Uterus (tissue), 4 donors: Measurements from ENCODE around the gene LRRC28. TPM values are rescaled to one million over a fixed set of nuclear protein-coding genes. Genes with fewer than 3 reads are reported as not detected.

Source experiments
- DNase-seq, 2 donors: peaks; one replicate each; pipeline ENCODE4 v3.0.0-alpha.2; 2019 to 2020
- H3K27ac ChIP-seq, 2 donors: fragments of 200-600 bp; sonication (generic); 1 replicate in 1 of 2; 2 replicates in 1 of 2; pipeline ENCODE4 v1.5.1; 2016 to 2018
- H3K27me3 ChIP-seq, 2 donors: fragments of 200-600 bp; sonication (generic); one replicate each; pipeline ENCODE4 v1.5.1; 2018 to 2019; ENCODE audit warnings: control low read depth in 1 of 2
- H3K36me3 ChIP-seq, 2 donors: fragments of 200-600 bp; sonication (generic); one replicate each; pipeline ENCODE4 v1.5.1; 2019; ENCODE audit warnings: control low read depth in 1 of 2
- H3K4me1 ChIP-seq, 2 donors: fragments of 200-600 bp; sonication (generic); one replicate each; pipeline ENCODE4 v1.5.1; 2018 to 2019; ENCODE audit warnings: control low read depth in 1 of 2
- H3K4me3 ChIP-seq, 2 donors: fragments of 200-600 bp; sonication (generic); 1 replicate in 1 of 2; 2 replicates in 1 of 2; pipeline ENCODE4 v1.5.1; 2018 to 2019; ENCODE audit warnings: mild to moderate bottlenecking in 1 of 2
- H3K9me3 ChIP-seq, 2 donors: fragments of 200-600 bp; sonication (generic); one replicate each; pipeline ENCODE4 v1.5.1; 2019; ENCODE audit warnings: control low read depth in 1 of 2
- CTCF ChIP-seq, 4 experiments: fragments of 200-600 bp in 2 of 4; fragments of 450-650 bp in 2 of 4; sonication (generic) in 2 of 4; IDR thresholded peaks; one replicate each; pipeline ENCODE4 v1.5.1; 2016 to 2019; ENCODE audit warnings: antibody characterized with exemption in 4 of 4, mild to moderate bottlenecking in 2 of 4, moderate library complexity in 1 of 4
- POLR2A ChIP-seq, 2 donors: fragments of 450-650 bp; IDR thresholded peaks; one replicate each; pipeline ENCODE4 v1.6.1; 2016; ENCODE audit warnings: antibody characterized with exemption in 2 of 2, mild to moderate bottlenecking in 1 of 2, moderate library complexity in 1 of 2
- intact Hi-C: fragments of 100-400 bp; cut with DNase I; formaldehyde crosslinking; loops from one replicate; pipeline ENCODE4 v1.15.1; 2023; ENCODE audit warnings: low total_unique reads
- total RNA-seq, 4 donors: library from RNA; depleted of rRNA in 3 of 4; stranded (reverse); fragments of >200 nt in 3 of 4; gene quantifications; one replicate each; pipeline versions ENCODE4 v1.1.0 to v1.2.4, GENCODE V29; 2014 to 2023
- donor health status: DM: yes; HTN: yes; CAD: no.

The LRRC28 gene
- total RNA-seq, 4 donors from 2014 or later, result 28.8 to 50.3 (median 35.5) TPM

- Histone ChIP-seq H3K27ac (no peak overlapping the region), H3K4me3 (no peak overlapping the region), H3K4me1 (no peaks in the 10 kb centered on the region), H3K27me3 (no peaks in the 10 kb centered on the region), H3K9me3 (no peaks in the 10 kb centered on the region), H3K36me3 (no peaks in the 10 kb centered on the region)
- intact Hi-C loops, result no loop called here
- TF ChIP-seq CTCF (IDR thresholded peaks at IDR 0.05) (no peak), POLR2A (IDR thresholded peaks at IDR 0.05) (no peak)
- no peak for DNase-seq
Measured at GRCh38 chr15:99273801-99274200, 22.5 kb downstream of the LRRC28 start.

- no peaks in the 10 kb centered on the region for H3K36me3 ChIP-seq
- no peaks in the 10 kb centered on the region for H3K9me3 ChIP-seq
- TF ChIP-seq CTCF (IDR thresholded peaks at IDR 0.05), result no peak
- no peak for TF ChIP-seq POLR2A (IDR thresholded peaks at IDR 0.05)
- no peak overlapping the region for H3K27ac ChIP-seq
- no peaks in the 10 kb centered on the region for H3K4me1 ChIP-seq
- no peak for DNase-seq
- intact Hi-C loops, result no loop called here
- H3K4me3 ChIP-seq, result no peak overlapping the region
- H3K27me3 ChIP-seq, result no peaks in the 10 kb centered on the region
Measured at GRCh38 chr15:99275061-99275460, 23.8 kb downstream of the LRRC28 start.

DNA sequence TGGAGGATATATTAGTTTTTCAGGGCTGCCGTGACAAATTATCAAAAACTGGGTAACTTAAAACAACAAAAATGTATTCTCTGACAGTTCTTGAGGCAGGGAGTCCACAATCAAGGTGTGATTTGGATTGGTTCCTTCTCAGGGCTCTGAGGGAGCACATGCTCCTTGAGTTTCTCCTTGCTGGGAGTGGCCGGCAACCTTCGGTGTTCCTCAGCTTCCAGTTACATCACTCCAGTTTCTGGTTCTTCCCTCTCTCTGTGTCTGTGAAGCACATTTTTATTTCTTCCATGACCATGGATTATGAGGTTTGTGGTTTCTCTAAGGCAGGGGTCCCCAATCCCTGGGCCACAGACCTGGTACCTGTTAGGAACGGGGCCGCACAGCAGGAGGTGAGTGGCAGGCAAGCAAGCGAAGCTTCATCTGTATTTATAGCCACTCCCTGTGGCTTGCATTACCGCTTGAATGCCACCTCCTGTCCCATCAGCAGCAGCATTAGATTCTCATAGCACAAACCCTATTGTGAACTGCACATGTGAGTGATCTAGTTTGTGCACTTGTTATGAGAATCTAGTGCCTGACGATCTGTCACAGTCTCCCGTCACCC lies 24.3 kb downstream of the LRRC28 start:
- H3K9me3 ChIP-seq, result no peaks in the 10 kb centered on the region
- H3K4me1 ChIP-seq, result no peaks in the 10 kb centered on the region
- H3K27ac ChIP-seq, result no peak overlapping the region
- no peak for DNase-seq
- TF ChIP-seq CTCF (IDR thresholded peaks at IDR 0.05), result no peak
- TF ChIP-seq POLR2A (IDR thresholded peaks at IDR 0.05), result no peak
- H3K27me3 ChIP-seq, result no peaks in the 10 kb centered on the region
- intact Hi-C loops, result no loop called here
- no peak overlapping the region for H3K4me3 ChIP-seq
- no peaks in the 10 kb centered on the region for H3K36me3 ChIP-seq

- Histone ChIP-seq H3K9me3 (no peaks in the 10 kb centered on the region), H3K27ac (no peak overlapping the region), H3K36me3 (no peaks in the 10 kb centered on the region), H3K4me1 (no peaks in the 10 kb centered on the region), H3K4me3 (no peak overlapping the region), H3K27me3 (no peaks in the 10 kb centered on the region)
- intact Hi-C loops, result no loop called here
- TF ChIP-seq POLR2A (IDR thresholded peaks at IDR 0.05) (no peak), CTCF (IDR thresholded peaks at IDR 0.05) (no peak)
- DNase-seq, result no peak
Measured at GRCh38 chr15:99279290-99279689, 28.0 kb downstream of the LRRC28 start.

DNA sequence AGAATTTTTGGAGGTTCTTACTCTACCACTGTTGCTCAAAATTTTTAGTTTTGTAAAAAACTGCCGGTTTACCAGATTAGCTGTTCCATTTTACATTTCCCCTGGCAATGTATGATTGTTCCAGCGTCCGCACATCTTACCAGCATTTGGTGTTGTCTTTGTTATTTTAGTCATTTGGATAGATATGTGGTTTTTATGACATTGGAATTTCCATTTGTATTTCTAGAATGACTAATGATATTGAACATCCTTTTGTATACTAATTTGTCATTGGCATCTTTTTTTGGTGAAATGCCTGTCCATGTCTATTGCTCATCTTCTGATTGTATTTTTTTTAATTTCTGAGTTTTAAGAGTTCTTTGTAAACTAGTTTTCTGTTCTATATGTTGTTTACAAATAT lies 28.5 kb downstream of the LRRC28 start:
- TF ChIP-seq CTCF (IDR thresholded peaks at IDR 0.05) (no peak), POLR2A (IDR thresholded peaks at IDR 0.05) (no peak)
- intact Hi-C loops, result loop anchor here (10.0 kb wide), 1 partner anchor 475 kb away; no protein-coding TSS in a partner anchor
- Histone ChIP-seq H3K27ac (no peak overlapping the region), H3K9me3 (no peaks in the 10 kb centered on the region), H3K27me3 (no peaks in the 10 kb centered on the region), H3K4me1 (no peaks in the 10 kb centered on the region), H3K4me3 (no peak overlapping the region), H3K36me3 (no peaks in the 10 kb centered on the region)
- no peak for DNase-seq
